ENCODE data around the gene PEX11G. TPM values are rescaled to one million over a fixed set of nuclear protein-coding genes. Genes with fewer than 3 reads are reported as not detected.
A peak's percentile ranks its signal among the peaks of the same experiment; 100 is the strongest.

Gene PEX11G
- total and polyA plus RNA-seq, 10 of the 15 experiments (the other 5 are each of a cell fraction or from before 2014, with no cell fraction given) = 0.05 to 1.8 (median 0.73) TPM; not detected in 1

DNA sequence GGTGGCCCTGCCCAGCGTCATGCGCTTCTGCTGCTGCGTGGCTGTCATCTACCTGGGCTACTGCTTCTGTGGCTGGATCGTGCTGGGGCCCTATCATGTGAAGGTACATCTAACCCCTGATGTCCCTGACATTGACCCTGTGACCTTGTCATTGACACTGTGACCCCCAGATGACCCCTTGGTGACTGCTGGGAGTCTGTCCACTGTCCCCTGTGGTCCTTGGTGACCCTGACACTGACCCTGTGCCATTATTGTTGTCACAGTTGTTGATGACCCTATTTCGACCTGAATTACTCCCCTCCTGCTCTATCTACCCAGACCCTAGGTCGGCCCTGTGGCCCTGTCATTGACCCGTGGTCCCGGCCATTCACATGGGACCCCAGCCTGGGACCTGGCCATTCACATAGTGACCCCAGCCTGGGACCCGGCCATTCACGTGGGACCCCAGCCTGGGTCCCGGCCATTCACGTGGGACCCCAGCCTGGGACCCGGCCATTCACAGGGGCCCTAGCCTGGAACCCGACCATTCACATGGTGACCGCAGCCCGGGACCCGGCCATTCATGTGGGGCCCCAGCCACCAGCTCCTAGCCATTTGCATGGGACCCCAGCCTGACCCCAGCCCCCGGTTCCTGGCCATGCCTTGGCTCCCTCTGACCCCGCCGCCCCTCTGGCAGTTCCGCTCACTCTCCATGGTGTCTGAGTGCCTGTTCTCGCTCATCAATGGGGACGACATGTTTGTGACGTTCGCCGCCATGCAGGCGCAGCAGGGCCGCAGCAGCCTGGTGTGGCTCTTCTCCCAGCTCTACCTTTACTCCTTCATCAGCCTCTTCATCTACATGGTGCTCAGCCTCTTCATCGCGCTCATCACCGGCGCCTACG is 41.0 kb upstream of the PEX11G start:
- intact Hi-C loops (cut with micrococcal nuclease; ENCODE audit: unreplicated experiment) (no loop called here), in situ Hi-C loops (cut with MboI) (no loop called here)
- FAIRE-seq (no peak), DNase-seq (ENCODE audit: low read depth, low spot score) (no peak), ATAC-seq (no peak)
- no peak overlapping the region for H3K4me2 ChIP-seq (ENCODE audit: control insufficient read depth, insufficient read depth)
- H3K4me3 ChIP-seq = no peak overlapping the region
- 90% methylated on average over 31 of the region's 33 CpGs for WGBS (ENCODE audit: insufficient coverage, insufficient replicate concordance, low lambda C conversion rate, missing lambda C conversion rate)
- H2AFZ ChIP-seq (ENCODE audit: control insufficient read depth, low read depth, low read length) = no peak overlapping the region
- H3K9ac ChIP-seq (ENCODE audit: control insufficient read depth, insufficient read depth, low read length) = no peak overlapping the region
- H3K27ac ChIP-seq (ENCODE audit: control insufficient read depth, insufficient read depth) = no peak overlapping the region
- no peaks in the 10 kb centered on the region for H3K4me1 ChIP-seq (ENCODE audit: control insufficient read depth, insufficient read depth, low read length)
- no peaks in the 10 kb centered on the region; a peak in 1 of 4 replicates for H3K36me3 ChIP-seq (ENCODE audit: control insufficient read depth in 2 of 2, insufficient read depth in 2 of 2, low read length in 1 of 2)
- TF ChIP-seq MYB (IDR thresholded peaks at IDR 0.05; ENCODE audit: borderline replicate concordance, low read depth, low read length) (no peak), NR2C2 (IDR thresholded peaks at IDR 0.05; ENCODE audit: borderline replicate concordance, control insufficient read depth, insufficient read length, low read depth) (no peak), NR2F1 (conservative IDR thresholded peaks at IDR 0.05) (0 out of 2 replicates have a peak, but pooled peaks have one; percentile 28)
- ChIA-PET POLR2A (no interaction called here), SMC1A (ENCODE audit: uncharacterized antibody, unreplicated experiment) (no interaction called here), RAD21 (ENCODE audit: unreplicated experiment) (no interaction called here), CTCF (no interaction called here)
- H4K20me1 ChIP-seq (ENCODE audit: control insufficient read depth, insufficient read depth) = no peaks in the 10 kb centered on the region
- H3K79me2 ChIP-seq (ENCODE audit: control insufficient read depth, insufficient read depth, low read length) = no peaks in the 10 kb centered on the region
- no peaks in the 10 kb centered on the region for H3K9me3 ChIP-seq (replicated peaks; ENCODE audit: control insufficient read depth, insufficient read depth, low read length)
- no peaks in the 10 kb centered on the region for H3K27me3 ChIP-seq (replicated peaks in 1 of 2; ENCODE audit: control insufficient read depth in 2 of 2, insufficient read depth in 2 of 2, low read length in 1 of 2)
- BruUV-seq (replicated peaks) = no TSS peak

DNA sequence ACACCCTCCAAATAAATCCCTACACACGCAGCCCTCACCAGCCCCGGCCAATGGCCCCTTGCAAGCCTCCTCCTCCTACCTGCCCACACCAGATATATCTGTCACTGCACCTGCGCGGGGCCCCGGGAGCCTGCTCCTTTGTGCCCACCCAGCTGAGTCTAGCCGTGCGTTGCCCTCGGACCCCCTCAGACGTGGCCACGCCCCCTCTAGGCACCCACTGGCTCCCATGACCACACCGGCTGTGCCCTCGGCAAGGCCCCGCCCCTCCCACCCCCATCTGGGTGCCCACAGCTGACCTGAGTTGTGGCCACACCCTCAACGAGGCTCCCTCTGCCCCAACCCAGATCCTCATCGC is 40.4 kb upstream of the PEX11G start:
- Histone ChIP-seq H3K9me3 (replicated peaks; ENCODE audit: control insufficient read depth, insufficient read depth, low read length) (no peaks in the 10 kb centered on the region), H3K4me2 (ENCODE audit: control insufficient read depth, insufficient read depth) (no peak overlapping the region), H2AFZ (ENCODE audit: control insufficient read depth, low read depth, low read length) (no peak overlapping the region), H4K20me1 (ENCODE audit: control insufficient read depth, insufficient read depth) (no peaks in the 10 kb centered on the region), H3K79me2 (ENCODE audit: control insufficient read depth, insufficient read depth, low read length) (no peaks in the 10 kb centered on the region), H3K36me3 (ENCODE audit: control insufficient read depth in 2 of 2, insufficient read depth in 2 of 2, low read length in 1 of 2) (no peaks in the 10 kb centered on the region; a peak in 1 of 4 replicates), H3K4me1 (ENCODE audit: control insufficient read depth, insufficient read depth, low read length) (no peaks in the 10 kb centered on the region), H3K27me3 (replicated peaks in 1 of 2; ENCODE audit: control insufficient read depth in 2 of 2, insufficient read depth in 2 of 2, low read length in 1 of 2) (no peaks in the 10 kb centered on the region), H3K4me3 (no peak overlapping the region), H3K9ac (ENCODE audit: control insufficient read depth, insufficient read depth, low read length) (no peak overlapping the region), H3K27ac (ENCODE audit: control insufficient read depth, insufficient read depth) (no peak overlapping the region)
- whole genome bisulfite sequencing (ENCODE audit: insufficient coverage, insufficient replicate concordance, low lambda C conversion rate, missing lambda C conversion rate) = 82% methylated on average over 15 of the region's 15 CpGs
- no peak for ATAC-seq
- SMC1A ChIA-PET (ENCODE audit: uncharacterized antibody, unreplicated experiment) = no interaction called here
- DNase-seq (ENCODE audit: low read depth, low spot score) = no peak
- no TSS peak for BruUV-seq (replicated peaks)
- TF ChIP-seq, protein P1, sequence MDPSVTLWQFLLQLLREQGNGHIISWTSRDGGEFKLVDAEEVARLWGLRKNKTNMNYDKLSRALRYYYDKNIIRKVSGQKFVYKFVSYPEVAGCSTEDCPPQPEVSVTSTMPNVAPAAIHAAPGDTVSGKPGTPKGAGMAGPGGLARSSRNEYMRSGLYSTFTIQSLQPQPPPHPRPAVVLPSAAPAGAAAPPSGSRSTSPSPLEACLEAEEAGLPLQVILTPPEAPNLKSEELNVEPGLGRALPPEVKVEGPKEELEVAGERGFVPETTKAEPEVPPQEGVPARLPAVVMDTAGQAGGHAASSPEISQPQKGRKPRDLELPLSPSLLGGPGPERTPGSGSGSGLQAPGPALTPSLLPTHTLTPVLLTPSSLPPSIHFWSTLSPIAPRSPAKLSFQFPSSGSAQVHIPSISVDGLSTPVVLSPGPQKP (IDR thresholded peaks at IDR 0.05; ENCODE audit: low read depth, low read length) = no peak
- no peak for TF ChIP-seq EP300 (IDR thresholded peaks at IDR 0.05; ENCODE audit: borderline replicate concordance in 1 of 2, control insufficient read depth in 1 of 2, low read depth in 2 of 2, low read length in 2 of 2)
- intact Hi-C loops (cut with micrococcal nuclease; ENCODE audit: unreplicated experiment) = no loop called here
- FAIRE-seq = no peak
- RAD21 ChIA-PET (ENCODE audit: unreplicated experiment) = no interaction called here
- CTCF ChIA-PET = no interaction called here
- in situ Hi-C loops (cut with MboI) = no loop called here
- POLR2A ChIA-PET = no interaction called here

Measured in GM12878 (cell line).